H54 (cell line): Measurements from ENCODE around the gene SS18L1.

ENCODE experiments used
- DNase-seq: peaks from one replicate; pipeline ENCODE4 v3.0.0; 2011; ENCODE audit warnings: low spot score, mixed read lengths; ENCODE audit not compliant: insufficient read length
- FAIRE-seq: peaks from 3 replicates; lab custom pipeline; 2011; peaks lifted over from hg19 to GRCh38; lab: Jason Lieb, UNC
- POLR2A ChIP-seq: IDR thresholded peaks from 2 replicates; pipeline ENCODE4 v1.6.1; 2011; ENCODE audit warnings: low read depth, mild to moderate bottlenecking, low read length

SS18L1 gene

GRCh38 chr20:62211769-62212288 is 68.3 kb downstream of the SS18L1 start:
- FAIRE-seq (no peak), DNase-seq (no peak)
- no peak for TF ChIP-seq POLR2A

- no peak for DNase-seq
- FAIRE-seq, result no peak
- no peak for TF ChIP-seq POLR2A
These were observed 68.7 kb downstream of the SS18L1 start for GRCh38 chr20:62212299-62212698.

GRCh38 chr20:62214067-62214466 is 70.5 kb downstream of the SS18L1 start:
- FAIRE-seq (no peak), DNase-seq (no peak)
- no peak for TF ChIP-seq POLR2A

- no peak for DNase-seq
- TF ChIP-seq POLR2A, result no peak
These were observed 71.7 kb downstream of the SS18L1 start for GRCh38 chr20:62215020-62215990.

GRCh38 chr20:62215991-62216635 is 72.5 kb downstream of the SS18L1 start:
- no peak for FAIRE-seq
- no peak for DNase-seq
- TF ChIP-seq POLR2A, result no peak

More at GRCh38 chr20:62215020-62215990, 71.7 kb downstream of the SS18L1 start:
- FAIRE-seq, result no peak

- no peak for FAIRE-seq
- no peak for TF ChIP-seq POLR2A
- no peak for DNase-seq
These were observed 73.3 kb downstream of the SS18L1 start for GRCh38 chr20:62216636-62217566.

GRCh38 chr20:62217913-62218773 is 74.6 kb downstream of the SS18L1 start:
- no peak for TF ChIP-seq POLR2A
- no peak for FAIRE-seq
- no peak for DNase-seq

- FAIRE-seq, result no peak
- no peak for TF ChIP-seq POLR2A
- no peak for DNase-seq
These were observed 75.8 kb downstream of the SS18L1 start for GRCh38 chr20:62219101-62219991.

GRCh38 chr20:62219992-62220665 is 76.6 kb downstream of the SS18L1 start, which contains the start of gene HRH3:
Gene HRH3, minus strand, starts transcription at chr20:62220278. Its CDS starts 308 bp downstream, at chr20:62219970.
- DNase-seq (no peak), FAIRE-seq (no peak)
- TF ChIP-seq POLR2A, result no peak

GRCh38 chr20:62220666-62221568 is 77.3 kb downstream of the SS18L1 start:
- DNase-seq (no peak), FAIRE-seq (no peak)
- TF ChIP-seq POLR2A, result no peak
